Measurements from ENCODE around the gene SMAD5. TPM values are rescaled to one million over a fixed set of nuclear protein-coding genes. Genes with fewer than 3 reads are reported as not detected.

Gene SMAD5
- total RNA-seq, 1 experiment from 2014 or later, result 69.3 TPM

GRCh38 chr5:136162008-136162407 lies 29.4 kb downstream of the SMAD5 start:
- Histone ChIP-seq H3K4ac (ENCODE audit: low read depth, low read length) (no peak overlapping the region), H3K18ac (ENCODE audit: insufficient read length, low read depth, low read length) (no peak overlapping the region), H2AFZ (ENCODE audit: low read length) (no peak overlapping the region), H2BK15ac (ENCODE audit: low read depth, low read length) (no peak overlapping the region), H3K79me2 (ENCODE audit: insufficient read depth, low read length) (peaks cover 1% of the 10 kb centered on the region; the same call in 1 of the 2 replicates), H3K23ac (ENCODE audit: insufficient read length, low read depth, low read length) (no peak overlapping the region), H2BK20ac (ENCODE audit: low read depth, low read length, poor library complexity, severe bottlenecking) (no peak overlapping the region), H3K27ac (ENCODE audit: insufficient read length, low read depth, low read length) (no peak overlapping the region), H4K20me1 (ENCODE audit: control insufficient read depth, insufficient read depth, insufficient read length) (no peaks in the 10 kb centered on the region), H3K9ac (ENCODE audit: extremely low read depth, insufficient read length, low read length) (no peak overlapping the region), H3T11ph (ENCODE audit: low read length) (no peak overlapping the region), H3K56ac (ENCODE audit: insufficient read length, low read depth, low read length) (no peak overlapping the region), H4K5ac (ENCODE audit: insufficient read length, low read depth, low read length) (no peak overlapping the region), H3K4me2 (ENCODE audit: insufficient read depth, insufficient read length, low read length) (no peak overlapping the region), H3K4me1 (ENCODE audit: insufficient read depth, low read length) (no peaks in the 10 kb centered on the region), H3K9me3 (ENCODE audit: control insufficient read depth, low read depth, low read length) (no peaks in the 10 kb centered on the region), H2BK120ac (ENCODE audit: low read depth, low read length, poor library complexity, severe bottlenecking) (no peak overlapping the region), H3K27me3 (ENCODE audit: insufficient read depth, low read length) (no peaks in the 10 kb centered on the region), H4K8ac (replicated peaks; ENCODE audit: insufficient read length, low read depth, low read length) (no peak overlapping the region), H2BK12ac (ENCODE audit: insufficient read length, low read depth, low read length) (no peak overlapping the region), H3K14ac (ENCODE audit: insufficient read depth, low read length) (no peak overlapping the region), H2AK5ac (ENCODE audit: insufficient read length, low read length) (no peak overlapping the region), H3K23me2 (ENCODE audit: insufficient read length, low read depth, low read length, poor library complexity, severe bottlenecking) (no peaks in the 10 kb centered on the region), H2BK5ac (ENCODE audit: insufficient read length, low read length) (no peak overlapping the region), H4K91ac (ENCODE audit: insufficient read length, low read depth, low read length) (no peak overlapping the region), H3K79me1 (ENCODE audit: insufficient read depth, low read depth, low read length, poor library complexity, severe bottlenecking) (no peaks in the 10 kb centered on the region)
- Mint-ChIP-seq H3K27me3 (ENCODE audit: low read depth) (no peaks in the 10 kb centered on the region), H3K4me3 (no peak overlapping the region), H3K9me3 (peaks cover 2% of the 10 kb centered on the region in 2 experiments; a peak in 3 of 5 replicates), H3K36me3 (ENCODE audit: insufficient read depth in 1 of 3, low read depth in 3 of 3) (peaks cover 9 to 42% (median 39%) of the 10 kb centered on the region in 3 experiments), H3K4me1 (peaks cover 0 to 4% of the 10 kb centered on the region in 2 experiments; a peak in 2 of 4 replicates), H3K27ac (peak overlapping the region in 1 of 3 experiments; percentile 30; a peak in 2 of 7 replicates)
- WGBS (ENCODE audit: extremely low coverage, insufficient read length, low lambda C conversion rate), result no CpG with 5 or more reads among the region's 4 CpGs
- TF ChIP-seq, protein P1, sequence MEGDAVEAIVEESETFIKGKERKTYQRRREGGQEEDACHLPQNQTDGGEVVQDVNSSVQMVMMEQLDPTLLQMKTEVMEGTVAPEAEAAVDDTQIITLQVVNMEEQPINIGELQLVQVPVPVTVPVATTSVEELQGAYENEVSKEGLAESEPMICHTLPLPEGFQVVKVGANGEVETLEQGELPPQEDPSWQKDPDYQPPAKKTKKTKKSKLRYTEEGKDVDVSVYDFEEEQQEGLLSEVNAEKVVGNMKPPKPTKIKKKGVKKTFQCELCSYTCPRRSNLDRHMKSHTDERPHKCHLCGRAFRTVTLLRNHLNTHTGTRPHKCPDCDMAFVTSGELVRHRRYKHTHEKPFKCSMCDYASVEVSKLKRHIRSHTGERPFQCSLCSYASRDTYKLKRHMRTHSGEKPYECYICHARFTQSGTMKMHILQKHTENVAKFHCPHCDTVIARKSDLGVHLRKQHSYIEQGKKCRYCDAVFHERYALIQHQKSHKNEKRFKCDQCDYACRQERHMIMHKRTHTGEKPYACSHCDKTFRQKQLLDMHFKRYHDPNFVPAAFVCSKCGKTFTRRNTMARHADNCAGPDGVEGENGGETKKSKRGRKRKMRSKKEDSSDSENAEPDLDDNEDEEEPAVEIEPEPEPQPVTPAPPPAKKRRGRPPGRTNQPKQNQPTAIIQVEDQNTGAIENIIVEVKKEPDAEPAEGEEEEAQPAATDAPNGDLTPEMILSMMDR (conservative IDR thresholded peaks at IDR 0.05), result no peak
- DNase-seq, result no peak

Measured in H9 (cell line).